BLaER1 treated with 17β-estradiol and CSF1 and Interleukin-3, amounts not matched to agents 10 nM and 100 nM (cell line): ENCODE measurements around the gene SPNS2.

Source experiments
- H3K27ac ChIP-seq, 11 experiments: shearing (Covaris generic); formaldehyde crosslinking; 2 replicates each; pipeline ENCODE4 v1.8.1; 2022
- H3K27me3 ChIP-seq, 11 experiments: shearing (Covaris generic); formaldehyde crosslinking; 2 replicates each; pipeline ENCODE4 v1.8.1; 2022
- H3K36me3 ChIP-seq, 11 experiments: shearing (Covaris generic); formaldehyde crosslinking; 2 replicates each; pipeline ENCODE4 v1.8.1; 2022
- H3K4me1 ChIP-seq, 10 experiments: shearing (Covaris generic); formaldehyde crosslinking; 2 replicates each; pipeline ENCODE4 v1.8.1; 2022
- H3K4me2 ChIP-seq, 11 experiments: shearing (Covaris generic); formaldehyde crosslinking; 2 replicates each; pipeline ENCODE4 v1.8.1; 2022
- H3K4me3 ChIP-seq, 10 experiments: shearing (Covaris generic); formaldehyde crosslinking; 2 replicates each; pipeline ENCODE4 v1.8.1; 2022
- H3K9ac ChIP-seq, 11 experiments: shearing (Covaris generic); formaldehyde crosslinking; 2 replicates each; pipeline ENCODE4 v1.8.1; 2022
- H3K9me3 ChIP-seq, 11 experiments: shearing (Covaris generic); formaldehyde crosslinking; replicated peaks in 1 of 11; 2 replicates each; pipeline ENCODE4 v1.8.1; 2022
- H4K20me1 ChIP-seq, 11 experiments: shearing (Covaris generic); formaldehyde crosslinking; 2 replicates each; pipeline ENCODE4 v1.8.1; 2022
- Cebpa-rat ChIP-seq, 11 experiments: shearing (Covaris generic); IDR thresholded peaks; 2 replicates each; pipeline ENCODE4 v1.8.1; 2022

The SPNS2 gene

DNA sequence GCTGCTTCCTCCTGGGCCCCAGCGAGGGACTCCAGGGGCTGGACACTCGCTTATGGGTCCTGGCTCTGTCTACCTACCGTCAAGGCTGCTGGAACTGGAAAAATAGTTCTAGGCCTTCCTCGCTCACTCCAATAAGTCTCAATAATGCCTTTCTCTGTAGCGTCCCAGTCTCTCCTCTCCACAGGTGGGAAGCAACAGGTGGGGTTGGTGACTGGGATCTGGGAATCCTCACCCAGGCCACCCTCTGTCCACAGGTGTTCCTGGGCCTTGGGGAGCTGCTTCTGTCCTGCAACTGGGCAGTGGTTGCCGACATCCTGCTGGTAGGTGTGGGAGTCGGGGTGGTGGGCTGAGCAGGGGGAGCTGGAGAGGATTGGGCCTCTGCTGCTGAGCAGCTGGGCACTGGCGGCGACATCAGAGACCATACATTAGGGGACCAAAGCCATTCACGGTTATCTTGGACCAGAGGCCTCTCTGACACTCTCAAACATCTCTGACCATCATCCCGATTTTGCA, 20.3 kb upstream of the SPNS2 start:
- Histone ChIP-seq H3K27ac (no peak overlapping the region), H3K27me3 (no peaks in the 10 kb centered on the region), H3K4me1 (peaks cover 27 to 59% (median 53%) of the 10 kb centered on the region in 10 experiments), H3K9me3 (no peaks in the 10 kb centered on the region), H3K9ac (no peak overlapping the region), H3K4me3 (no peak overlapping the region), H4K20me1 (no peaks in the 10 kb centered on the region; a peak in 1 of 22 replicates), H3K4me2 (no peak overlapping the region), H3K36me3 (no peaks in the 10 kb centered on the region)
- TF ChIP-seq Cebpa-rat (IDR thresholded peaks at IDR 0.05), result no peak

DNA sequence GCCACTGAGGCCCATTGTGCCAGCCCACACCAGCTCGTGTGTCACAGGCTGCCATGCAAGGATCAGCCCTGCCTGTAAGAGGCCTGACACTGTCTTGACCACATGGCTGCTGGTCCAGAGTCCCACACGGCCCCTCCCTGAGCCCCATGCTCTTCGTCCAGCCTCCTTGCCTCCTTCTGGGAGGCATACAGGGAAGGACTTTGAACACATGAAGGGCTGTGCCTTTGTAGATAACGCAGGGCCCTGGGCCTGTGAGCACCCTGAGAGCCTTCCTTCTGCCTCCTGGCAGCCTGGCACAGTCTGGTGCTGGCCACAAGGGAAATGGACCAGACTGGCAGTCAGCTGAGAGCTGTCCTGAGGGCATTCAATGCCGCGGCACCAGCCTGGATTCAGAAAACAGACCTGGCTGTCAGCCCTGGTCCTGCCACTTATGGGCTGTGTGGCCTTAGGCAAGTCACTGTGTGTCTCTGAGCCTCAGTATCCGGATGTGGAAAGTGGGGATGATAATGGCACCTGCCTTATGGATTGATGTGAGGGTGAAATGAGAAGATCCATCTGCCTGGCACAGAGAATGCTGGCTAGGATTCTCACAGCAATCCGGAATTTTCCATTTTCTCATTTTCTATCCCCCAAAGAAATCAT, 19.2 kb upstream of the SPNS2 start:
- no peaks in the 10 kb centered on the region for H3K9me3 ChIP-seq
- H3K27ac ChIP-seq, result peak overlapping the region in 2 of 11 experiments; percentile 28 to 74; a peak in 2 of 22 replicates
- no peaks in the 10 kb centered on the region for H3K36me3 ChIP-seq
- no peaks in the 10 kb centered on the region for H3K27me3 ChIP-seq
- H4K20me1 ChIP-seq, result no peaks in the 10 kb centered on the region; a peak in 1 of 22 replicates
- no peak for TF ChIP-seq Cebpa-rat (IDR thresholded peaks at IDR 0.05)
- no peak overlapping the region for H3K4me3 ChIP-seq
- H3K4me1 ChIP-seq, result peaks cover 27 to 61% (median 53%) of the 10 kb centered on the region in 10 experiments
- 0 out of 22 replicates have a peak overlapping the region, but pooled peaks of 1 of the 11 experiments have one; percentile 17 for H3K9ac ChIP-seq
- peak overlapping the region in 4 of 11 experiments; percentile 86 to 95 (median 92); a peak in 4 of 22 replicates for H3K4me2 ChIP-seq

DNA sequence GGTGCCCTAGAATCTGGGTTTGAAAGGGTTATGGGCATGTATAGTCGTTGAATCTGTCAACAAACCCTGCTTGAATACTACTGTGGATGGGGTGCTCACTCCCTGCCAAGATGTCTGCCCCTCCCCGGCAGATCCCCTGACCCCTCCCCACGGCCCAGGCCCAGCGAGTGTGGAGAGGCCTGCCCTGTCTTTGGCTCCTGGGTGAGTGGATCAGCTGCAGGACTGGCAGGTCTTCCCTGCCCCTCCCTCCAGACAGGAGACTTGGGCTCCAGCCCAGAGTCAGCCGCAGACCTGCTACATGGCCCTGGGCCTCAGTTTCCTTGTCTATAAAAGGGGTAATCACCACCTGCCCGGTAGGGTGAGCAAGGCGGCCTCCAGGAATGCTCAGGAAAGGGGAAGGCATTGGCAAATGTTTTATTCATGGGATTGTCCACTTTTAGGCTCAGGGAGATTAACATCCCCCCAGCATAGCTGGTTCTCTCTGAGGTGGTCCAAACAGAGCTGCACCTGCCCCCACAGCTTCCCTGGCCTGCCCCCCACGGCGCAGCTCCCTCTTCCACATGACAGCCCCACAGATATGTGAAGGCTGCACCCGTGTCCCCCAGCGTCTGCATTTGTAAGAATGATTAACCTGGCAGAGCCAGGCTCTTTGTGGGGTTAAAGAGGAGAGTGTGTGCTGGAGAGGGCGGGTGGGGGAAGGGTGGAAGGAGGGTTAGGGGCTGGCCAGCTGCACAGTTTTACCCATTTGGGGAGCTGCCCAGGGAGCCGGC, 18.5 kb upstream of the SPNS2 start:
- Histone ChIP-seq H3K9me3 (no peaks in the 10 kb centered on the region), H3K27me3 (no peaks in the 10 kb centered on the region), H4K20me1 (no peaks in the 10 kb centered on the region; a peak in 1 of 22 replicates), H3K36me3 (no peaks in the 10 kb centered on the region), H3K4me2 (peak overlapping the region; percentile 76 to 95 (median 92)), H3K9ac (peak overlapping the region in 5 of 11 experiments; percentile 49 to 67 (median 53); a peak in 10 of 22 replicates), H3K4me1 (peaks cover 27 to 68% (median 59%) of the 10 kb centered on the region in 10 experiments), H3K4me3 (no peak overlapping the region; a peak in 1 of 20 replicates), H3K27ac (peak overlapping the region in 7 of 11 experiments; percentile 51 to 78 (median 67); a peak in 12 of 22 replicates)
- no peak for TF ChIP-seq Cebpa-rat (IDR thresholded peaks at IDR 0.05)

DNA sequence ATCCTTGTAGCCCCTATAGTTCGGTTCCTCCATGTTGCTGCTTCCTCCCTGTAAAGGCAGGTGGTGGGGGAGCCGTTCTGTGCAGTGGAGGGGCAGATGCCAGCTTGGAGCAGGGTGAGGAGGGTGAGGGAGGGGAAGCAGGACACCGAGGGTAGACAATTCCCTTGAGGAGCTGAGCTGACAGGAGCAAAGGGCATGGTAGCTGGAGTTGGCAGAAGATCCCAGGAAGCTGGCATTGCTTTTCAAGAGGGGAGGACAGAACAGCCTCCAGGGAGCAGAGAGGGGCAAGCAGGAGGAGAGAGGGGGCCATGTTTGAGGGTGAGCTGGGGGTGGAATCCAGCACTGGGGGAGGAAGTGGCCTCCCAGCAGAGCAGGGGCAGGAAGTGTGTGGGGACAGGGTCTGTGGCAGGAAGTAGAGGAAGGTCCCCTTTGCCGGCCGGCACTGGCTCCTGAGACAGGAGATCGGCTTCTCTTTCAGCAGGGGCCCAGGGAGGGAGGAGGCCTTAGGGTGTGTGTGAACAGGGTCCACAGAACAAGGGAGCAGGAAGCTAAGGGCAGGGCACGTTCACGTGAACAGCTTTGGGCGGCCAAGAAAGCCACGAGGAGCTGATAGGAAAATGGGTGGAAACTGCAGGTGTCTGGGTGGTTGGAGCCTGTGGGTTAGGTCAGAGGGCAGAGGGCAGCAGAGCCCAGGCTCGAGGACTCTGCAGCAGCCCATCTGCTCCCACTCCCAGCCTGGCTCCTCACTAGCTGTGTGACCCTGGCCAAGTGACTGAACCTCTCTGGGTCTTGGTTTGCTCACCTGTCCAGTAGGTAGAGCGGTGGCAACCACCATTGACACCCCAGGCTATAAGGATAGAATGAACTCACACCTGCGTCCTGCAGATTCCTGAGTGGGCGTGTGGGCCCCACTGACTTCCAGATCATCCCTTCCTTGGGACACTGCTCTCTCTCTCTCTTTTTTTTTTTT, 17.5 kb upstream of the SPNS2 start:
- peak overlapping the region in 7 of 10 experiments; percentile 14 to 56 (median 26); a peak in 7 of 20 replicates for H3K4me3 ChIP-seq
- H3K9me3 ChIP-seq, result no peaks in the 10 kb centered on the region
- H3K9ac ChIP-seq, result peak overlapping the region; percentile 1 to 68 (median 52); a peak in 18 of 22 replicates
- no peaks in the 10 kb centered on the region for H3K27me3 ChIP-seq
- H3K36me3 ChIP-seq, result no peaks in the 10 kb centered on the region
- no peaks in the 10 kb centered on the region; a peak in 1 of 22 replicates for H4K20me1 ChIP-seq
- H3K4me1 ChIP-seq, result peaks cover 30 to 71% (median 62%) of the 10 kb centered on the region in 10 experiments
- H3K27ac ChIP-seq, result peak overlapping the region; percentile 27 to 78 (median 61); a peak in 20 of 22 replicates
- H3K4me2 ChIP-seq, result peak overlapping the region; percentile 76 to 95 (median 92)
- TF ChIP-seq Cebpa-rat (IDR thresholded peaks at IDR 0.05), result no peak

DNA sequence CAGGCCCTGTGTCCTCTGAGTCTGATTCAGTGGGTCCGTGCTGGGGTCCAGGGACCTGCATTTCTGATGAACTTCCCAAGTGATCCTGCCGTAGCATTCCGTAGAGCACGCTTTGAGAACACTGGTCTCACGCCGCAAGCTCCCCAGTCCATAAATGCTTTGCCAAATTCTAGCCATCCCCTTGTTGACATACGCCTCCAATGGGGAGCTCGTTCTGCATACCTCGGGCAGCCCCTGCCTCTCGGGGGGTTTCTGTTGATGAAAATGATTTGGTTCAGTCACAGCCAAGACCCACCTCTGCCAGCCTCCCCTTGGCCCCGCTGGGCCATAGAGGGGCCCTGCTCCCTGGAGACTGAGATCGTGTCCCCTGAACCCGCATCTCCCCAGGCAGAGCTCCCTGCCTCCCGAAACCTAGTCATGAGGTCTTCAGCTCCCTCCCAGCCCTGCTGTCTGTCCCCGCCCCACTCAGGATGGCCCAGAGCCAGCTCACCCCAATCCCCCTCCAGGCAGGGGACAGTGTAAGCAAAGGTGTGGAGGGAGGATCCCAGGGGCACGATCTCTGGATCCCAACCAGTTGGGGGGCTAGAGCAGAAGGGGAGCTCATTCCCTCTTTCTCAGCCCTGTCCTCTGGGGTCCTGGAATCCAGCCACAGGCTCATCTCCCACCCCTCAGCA, 16.2 kb upstream of the SPNS2 start:
- H3K27ac ChIP-seq, result peak overlapping the region in 1 of 11 experiments; percentile 13; a peak in 1 of 22 replicates
- H3K4me2 ChIP-seq, result peak overlapping the region in 10 of 11 experiments; percentile 76 to 95 (median 92); a peak in 15 of 22 replicates
- H3K4me1 ChIP-seq, result peaks cover 33 to 72% (median 63%) of the 10 kb centered on the region in 10 experiments

DNA sequence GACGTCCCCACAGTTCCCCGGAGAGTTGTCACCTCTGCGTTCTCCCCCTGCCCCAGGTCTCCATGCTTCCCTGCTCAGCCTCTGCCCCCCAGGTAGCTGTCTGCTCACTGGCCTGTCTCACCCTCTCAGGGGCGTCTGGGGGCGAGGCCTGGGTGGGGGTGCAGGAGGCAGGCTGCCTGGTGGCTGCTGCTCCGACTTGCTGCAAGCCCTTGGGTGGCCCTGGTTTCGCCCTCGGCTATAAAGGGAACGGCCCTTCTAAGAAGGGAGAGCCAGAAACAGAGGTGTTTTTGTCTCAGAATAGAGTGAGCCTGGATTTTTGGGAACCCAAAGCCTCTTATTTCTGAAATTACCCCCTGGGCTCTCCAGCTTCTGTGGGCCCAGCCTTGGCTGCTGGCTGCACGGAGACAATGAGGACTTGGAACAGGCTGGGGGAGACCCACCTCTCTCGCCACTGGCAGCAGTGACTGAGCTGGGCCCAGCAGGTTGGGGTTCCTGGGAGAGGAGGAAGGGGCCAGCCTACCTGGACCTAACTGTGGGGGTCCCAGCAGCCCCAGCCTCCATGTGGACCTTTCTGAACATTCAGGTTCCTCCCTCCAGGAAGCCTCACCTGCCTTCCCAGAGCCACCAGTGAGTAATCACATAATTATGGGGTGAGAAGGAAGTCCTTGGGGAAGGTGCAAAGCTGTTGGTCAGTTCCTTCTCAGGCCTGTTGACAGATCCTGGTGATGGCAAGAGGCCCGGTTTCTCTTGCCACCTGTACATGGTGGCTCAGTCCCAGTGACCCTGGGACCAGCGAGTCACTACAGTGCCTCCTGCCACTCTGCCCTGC, 15.5 kb upstream of the SPNS2 start:
- Histone ChIP-seq H3K27me3 (no peaks in the 10 kb centered on the region), H3K36me3 (no peaks in the 10 kb centered on the region), H3K4me2 (peak overlapping the region in 9 of 11 experiments; percentile 86 to 95 (median 93); a peak in 9 of 22 replicates), H3K9ac (no peak overlapping the region), H3K9me3 (no peaks in the 10 kb centered on the region), H3K4me3 (no peak overlapping the region), H3K4me1 (peaks cover 41 to 80% (median 69%) of the 10 kb centered on the region in 10 experiments), H3K27ac (no peak overlapping the region), H4K20me1 (peaks cover 0 to 6% (median 0%) of the 10 kb centered on the region in 11 experiments; a peak in 3 of 22 replicates)
- TF ChIP-seq Cebpa-rat (IDR thresholded peaks at IDR 0.05), result no peak

More for the DNA sequence above, 16.2 kb upstream of the SPNS2 start:
- no peak for TF ChIP-seq Cebpa-rat (IDR thresholded peaks at IDR 0.05)
- H3K9me3 ChIP-seq, result no peaks in the 10 kb centered on the region
- no peaks in the 10 kb centered on the region for H3K27me3 ChIP-seq
- peaks cover 0 to 3% (median 0%) of the 10 kb centered on the region in 11 experiments; a peak in 3 of 22 replicates for H4K20me1 ChIP-seq
- no peak overlapping the region for H3K4me3 ChIP-seq
- H3K36me3 ChIP-seq, result no peaks in the 10 kb centered on the region
- H3K9ac ChIP-seq, result no peak overlapping the region
